GM18505 (cell line): Measurements from ENCODE around the gene AOAH.

Experiments used
- ATAC-seq: cut with Tn5 transposase; IDR thresholded peaks from one replicate; pipeline ENCODE4 v1.9.1; 2021; ENCODE audit not compliant: unreplicated experiment
- POLR2A ChIP-seq: IDR thresholded peaks from 4 replicates; pipeline ENCODE4 v1.6.1; 2011; ENCODE audit warnings: borderline replicate concordance; ENCODE audit not compliant: insufficient read depth, insufficient read length; ENCODE audit errors: extremely low read depth

Gene AOAH

DNA sequence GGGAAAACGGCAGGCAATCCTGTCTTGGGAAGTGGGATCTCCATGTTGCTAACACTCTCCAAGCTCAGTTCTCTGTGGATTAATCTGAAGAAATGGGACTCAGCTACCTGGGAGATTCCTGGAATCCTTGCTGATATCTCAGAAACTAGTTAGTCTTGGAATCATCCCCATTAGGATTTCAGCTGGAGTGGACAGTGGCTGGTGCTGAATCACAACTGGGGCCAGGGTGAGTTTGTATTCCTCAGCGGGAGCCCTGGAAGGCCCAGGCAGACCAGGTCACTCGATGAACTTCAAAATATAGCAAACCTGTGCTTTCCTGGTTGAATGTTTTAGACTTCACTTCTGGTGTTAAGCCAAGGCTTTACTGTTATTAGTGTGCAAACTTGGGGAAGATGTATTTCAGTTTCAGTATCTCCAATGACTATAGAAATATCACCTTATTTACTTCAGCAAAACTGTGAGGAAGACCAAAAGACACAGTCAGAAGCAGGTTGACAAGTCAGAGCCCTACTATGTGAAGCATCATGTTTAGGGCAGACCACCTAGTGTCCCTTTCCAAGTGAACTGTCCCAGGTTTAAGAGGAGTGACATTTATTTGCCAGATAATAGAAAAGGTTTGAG, 126.1 kb downstream of the AOAH start:
- ATAC-seq: no peak
- no peak for TF ChIP-seq POLR2A

GRCh38 chr7:36597090-36597773, 127.1 kb downstream of the AOAH start:
- ATAC-seq: no peak
- TF ChIP-seq POLR2A: no peak

DNA sequence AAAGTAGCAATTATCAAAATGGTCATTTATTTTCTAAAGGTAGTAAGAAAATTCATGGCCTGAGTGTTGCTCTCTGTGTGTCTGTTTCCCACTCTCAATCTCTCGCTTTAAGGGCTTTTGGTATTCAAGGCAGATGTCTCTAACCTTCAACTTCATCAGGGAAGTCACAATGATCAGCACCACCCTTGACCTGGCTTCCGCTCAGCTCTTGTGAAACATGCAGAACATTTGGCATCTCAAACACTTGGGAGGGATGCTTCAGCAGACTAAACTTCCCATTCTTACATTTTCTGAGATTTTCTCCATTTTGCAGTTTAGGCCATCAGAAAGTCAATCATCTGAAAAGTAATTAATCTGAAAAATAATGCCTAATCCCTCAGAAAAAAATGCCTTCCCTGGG, 129.8 kb downstream of the AOAH start:
- TF ChIP-seq POLR2A: no peak
- ATAC-seq: no peak

GRCh38 chr7:36591636-36592035, 132.7 kb downstream of the AOAH start:
- TF ChIP-seq POLR2A: no peak
- no peak for ATAC-seq

GRCh38 chr7:36589391-36589790, 134.9 kb downstream of the AOAH start:
- no peak for TF ChIP-seq POLR2A
- ATAC-seq: no peak

DNA sequence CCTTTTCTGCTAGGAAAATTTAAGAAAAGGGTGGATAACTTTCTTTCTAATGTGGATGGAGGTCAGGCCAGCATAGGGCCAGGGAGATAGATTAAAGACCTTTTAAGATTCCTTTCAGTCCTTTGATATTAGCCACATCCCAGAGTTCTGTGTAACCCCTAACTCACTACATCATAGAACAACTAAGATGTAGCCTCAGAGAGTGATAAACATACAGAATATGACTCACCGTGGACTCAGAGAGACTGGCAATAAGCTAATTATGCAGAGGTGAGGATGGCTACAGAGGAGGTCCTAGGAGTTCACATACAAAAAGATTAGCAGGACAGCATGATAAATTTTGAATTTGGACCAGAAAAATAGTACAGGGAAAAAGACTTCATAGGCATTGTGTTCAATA, 141.0 kb downstream of the AOAH start:
- ATAC-seq: no peak

GRCh38 chr7:36575832-36576231, 148.5 kb downstream of the AOAH start:
- no peak for ATAC-seq
- TF ChIP-seq POLR2A: no peak

More for the DNA sequence above, 141.0 kb downstream of the AOAH start:
- no peak for TF ChIP-seq POLR2A

DNA sequence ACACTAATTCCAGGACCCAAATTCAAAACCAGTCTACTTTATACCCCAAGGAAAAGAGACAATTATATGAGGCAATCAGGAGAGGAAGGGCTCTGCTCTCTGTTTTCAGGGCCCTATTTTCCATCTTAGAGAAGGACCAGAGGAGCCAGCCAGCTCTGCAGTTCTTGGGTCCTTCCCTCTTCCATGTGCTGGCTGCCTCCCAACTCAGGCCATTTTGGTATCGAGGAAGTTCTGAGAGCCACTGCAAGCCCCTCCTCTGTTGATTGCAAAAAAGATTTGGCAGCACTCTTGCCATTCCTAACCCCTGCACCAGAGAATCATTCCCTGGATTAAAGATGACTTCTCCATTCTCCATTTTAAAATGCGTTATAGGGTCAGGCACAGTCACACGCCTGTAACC, 151.2 kb downstream of the AOAH start:
- TF ChIP-seq POLR2A: no peak
- no peak for ATAC-seq

GRCh38 chr7:36571190-36571560, 153.1 kb downstream of the AOAH start:
- no peak for TF ChIP-seq POLR2A
- no peak for ATAC-seq

DNA sequence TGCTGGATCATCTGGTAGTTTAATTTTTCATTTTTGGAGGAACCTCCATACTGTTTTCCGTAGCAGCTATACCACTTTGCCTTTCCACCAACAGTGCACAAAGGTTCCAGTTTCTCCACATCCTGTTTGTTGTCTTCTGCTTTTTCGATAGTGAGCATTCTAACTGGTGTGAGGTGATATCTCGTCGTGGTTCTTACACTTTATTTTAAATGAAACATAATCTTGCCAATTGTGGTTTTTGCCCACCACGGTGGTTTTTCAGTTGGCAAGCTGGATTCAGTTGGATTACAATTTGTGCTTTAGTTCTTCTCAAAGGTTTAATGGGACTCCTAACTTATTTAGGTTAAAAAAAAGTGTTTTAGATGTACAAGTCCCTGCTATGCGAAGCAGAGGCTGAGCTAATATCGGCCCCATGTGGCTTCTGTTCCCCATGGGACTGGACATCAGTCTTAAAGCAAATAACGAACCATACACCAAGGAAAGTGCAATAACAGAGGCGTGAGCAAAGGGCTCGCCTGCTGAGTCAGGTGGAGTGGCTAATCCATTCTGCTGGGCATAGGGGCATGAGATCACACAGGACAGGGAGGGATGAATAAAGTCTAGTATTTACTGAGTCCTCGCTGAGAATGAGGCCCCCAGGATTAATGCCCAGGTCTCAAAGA, 153.6 kb downstream of the AOAH start:
- no peak for TF ChIP-seq POLR2A
- no peak for ATAC-seq

GRCh38 chr7:36568452-36568849, 155.8 kb downstream of the AOAH start:
- TF ChIP-seq POLR2A: no peak
- ATAC-seq: no peak

GRCh38 chr7:36567699-36568451, 156.4 kb downstream of the AOAH start:
- no peak for TF ChIP-seq POLR2A
- no peak for ATAC-seq

DNA sequence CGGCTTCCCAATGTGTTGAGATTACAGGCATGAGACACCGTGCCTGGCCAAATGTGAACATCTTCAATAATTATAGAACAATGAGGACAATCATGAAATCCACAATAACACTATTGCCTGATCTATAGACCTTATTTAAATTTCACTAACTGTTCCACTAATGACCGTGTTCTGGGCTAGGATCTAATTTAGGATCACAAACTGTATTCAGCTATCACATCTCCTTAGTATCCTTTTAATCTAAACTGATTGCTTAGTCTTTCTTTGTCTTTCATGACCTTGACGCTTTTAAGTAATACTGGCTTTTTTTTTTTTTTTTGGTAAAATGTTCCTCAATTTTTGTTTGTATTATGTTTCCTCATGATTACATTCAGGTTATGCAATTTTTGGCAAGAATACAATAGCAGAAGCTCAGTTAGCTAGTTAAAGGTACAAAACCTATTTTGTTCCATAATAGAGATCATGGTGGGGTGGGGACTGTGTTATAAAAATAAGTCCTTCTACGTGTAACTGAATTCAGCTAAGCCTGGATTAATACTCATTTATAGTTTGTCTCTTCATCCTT, 158.4 kb downstream of the AOAH start:
- no peak for TF ChIP-seq POLR2A
- no peak for ATAC-seq
